PC-9 (cell line): ENCODE data around the gene CDH1.

Experiments used
- CTCF ChIP-seq: fragments of 200-600 bp; sonication (generic); conservative IDR thresholded peaks from 2 replicates; pipeline ENCODE4 v1.6.1; 2017; ENCODE audit warnings: mixed run types, antibody characterized with exemption, mild to moderate bottlenecking, moderate library complexity
- EZH2 ChIP-seq: fragments of 200-600 bp; sonication (generic); IDR thresholded peaks from 2 replicates; pipeline ENCODE4 v1.8.0; 2017; ENCODE audit warnings: antibody characterized with exemption, low read depth

DNA sequence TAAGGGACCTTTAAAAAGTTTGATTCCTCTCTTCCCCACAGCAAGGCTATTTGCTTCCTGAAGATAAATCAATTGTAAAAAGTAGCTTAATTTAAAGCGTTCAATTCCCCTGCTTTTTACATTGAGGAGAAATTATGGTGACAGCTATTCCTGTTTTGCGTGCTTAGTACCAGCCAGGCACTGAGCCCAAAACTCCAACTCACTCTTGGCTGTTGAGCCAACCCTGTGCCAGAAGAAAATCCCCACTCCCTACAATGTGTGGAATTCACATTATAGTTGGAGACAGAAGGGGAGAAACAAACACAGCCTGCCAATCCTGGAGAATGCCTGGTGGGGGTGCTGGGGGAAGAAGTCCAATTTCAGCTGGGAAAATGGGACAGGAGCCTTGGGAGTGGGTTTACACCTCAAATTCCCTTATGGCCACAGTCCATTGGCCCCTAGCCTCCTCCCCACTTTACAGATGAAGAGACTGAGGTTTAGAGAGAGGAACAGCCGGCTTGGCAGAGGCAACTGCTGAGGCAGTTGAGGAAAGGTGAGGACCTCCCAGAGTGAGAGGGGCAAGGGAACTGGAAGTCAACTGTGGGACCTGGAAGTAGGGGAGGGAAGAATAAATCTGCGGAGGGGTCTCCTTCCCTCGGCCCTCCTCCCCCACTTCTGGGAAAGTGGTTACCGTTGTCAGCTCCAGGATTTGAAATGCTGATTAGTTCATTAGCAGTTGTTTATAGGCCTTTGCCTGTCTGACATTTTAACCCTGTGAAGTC, 26.1 kb downstream of the CDH1 start:
- TF ChIP-seq CTCF = no peak
- TF ChIP-seq EZH2 = no peak
